Activated CD4-positive, alpha-beta T cell treated with anti-CD3 and anti-CD28 coated beads, Interleukin-2, Interleukin-6, amounts not matched to agents 100 ng/mL and 50 ng/mL, durations not matched to agents 16 hours and 8 hours (primary cell): Measurements from ENCODE around the gene PDXDC1.
"Not testable (repeated sequence)": the region's sequence is repeated elsewhere in the genome, so short reads cannot be mapped to it uniquely, and the experiment has no call there.

Experiments
- DNase-seq: peaks from one replicate; pipeline ENCODE4 v3.0.0-alpha.2; 2020

PDXDC1 gene

DNA sequence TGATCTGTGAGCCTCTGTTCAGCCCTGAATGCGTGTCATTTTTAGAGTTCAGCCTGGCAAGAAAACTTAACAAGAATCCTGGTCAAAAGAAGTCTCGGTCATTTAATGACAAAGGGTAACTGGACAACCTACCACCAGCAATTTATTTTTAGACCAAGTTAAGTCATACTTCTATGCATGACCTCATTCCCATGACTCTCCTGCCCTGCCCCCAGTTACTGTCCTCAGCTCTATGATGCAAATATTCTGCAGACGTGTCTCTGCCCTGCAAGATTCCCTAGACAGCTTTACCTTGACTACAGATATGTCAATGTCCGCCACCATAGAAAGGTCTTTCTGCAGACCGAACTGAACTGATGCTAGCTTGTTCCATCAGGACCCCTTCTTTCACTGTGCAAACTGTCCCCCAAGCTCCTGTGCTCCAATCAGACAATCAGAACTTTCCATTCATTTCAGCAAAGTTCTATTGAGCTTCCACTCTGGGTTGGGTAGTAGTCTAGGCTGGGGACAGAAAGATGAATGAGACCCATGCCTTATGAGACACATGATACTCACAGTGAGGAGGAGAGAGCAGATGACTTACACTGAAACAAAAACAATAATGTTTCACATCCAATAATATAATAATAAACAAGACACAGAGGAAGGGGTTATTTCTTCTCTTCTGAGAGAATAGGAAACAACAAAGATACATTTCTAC is 194.3 kb downstream of the PDXDC1 start:
- DNase-seq = not testable (repeated sequence)

DNA sequence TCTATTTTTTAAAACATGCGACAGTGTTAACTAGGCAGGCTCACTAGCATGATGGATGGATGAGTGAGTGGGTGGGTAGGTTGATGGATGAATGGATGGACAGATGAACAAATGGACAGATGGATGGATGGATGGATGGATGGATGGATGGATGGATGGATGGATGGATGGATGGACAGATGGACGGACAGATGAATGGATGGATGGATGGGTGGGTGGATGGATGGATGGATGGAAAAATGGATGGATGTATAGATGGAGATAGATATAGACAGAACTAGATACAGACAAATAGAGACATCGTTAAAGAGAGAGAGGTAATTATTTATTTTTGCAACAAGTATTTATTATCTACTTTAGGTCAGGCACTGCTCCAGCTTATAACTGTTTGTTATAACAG is 205.1 kb downstream of the PDXDC1 start:
- DNase-seq = not testable (repeated sequence)

DNA sequence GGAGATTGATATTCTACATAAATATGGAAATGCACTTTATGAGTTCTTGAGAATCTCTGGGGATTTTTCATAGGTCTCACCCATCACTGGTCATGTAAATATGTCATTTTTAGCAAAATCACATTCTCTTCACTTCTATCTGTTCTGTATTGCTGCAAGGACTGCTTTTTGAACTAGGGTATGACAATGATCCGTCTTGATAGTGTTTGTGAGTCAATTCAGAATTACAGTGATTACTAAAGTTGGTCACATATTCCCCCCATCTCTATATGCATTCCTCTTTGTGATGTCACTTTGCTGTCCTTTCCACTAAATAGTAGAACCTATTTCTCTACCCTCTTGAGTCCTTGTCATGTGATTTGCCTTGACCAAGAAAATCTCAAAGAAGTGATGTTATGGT is 206.1 kb downstream of the PDXDC1 start:
- DNase-seq = peak; percentile 11

DNA sequence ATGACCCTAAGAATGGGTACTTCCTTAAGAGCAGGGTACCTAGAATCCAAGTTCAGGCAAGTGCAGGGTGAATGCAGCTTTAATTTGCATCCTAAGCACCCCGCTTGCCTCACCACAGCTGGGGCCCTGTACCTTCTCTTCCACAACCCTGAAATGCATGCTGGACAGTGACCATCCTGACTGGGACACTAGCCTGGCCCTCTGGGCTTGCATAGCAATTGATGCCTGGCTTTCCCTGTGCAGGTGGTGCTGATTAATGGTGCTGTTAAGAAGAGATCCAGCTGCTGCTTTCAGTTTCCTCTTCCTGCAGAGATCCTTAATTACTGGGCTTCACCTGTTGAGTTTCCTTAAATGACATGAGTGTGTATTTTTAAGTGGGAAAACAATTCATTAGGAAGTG is 209.2 kb downstream of the PDXDC1 start:
- DNase-seq = not testable (repeated sequence)
